GM18909 (cell line): ENCODE measurements around the gene MYL2.
A peak's percentile ranks its signal among the peaks of the same experiment; 100 is the strongest.

Experiments used
- ATAC-seq: cut with Tn5 transposase; IDR thresholded peaks from one replicate; pipeline ENCODE4 v1.9.1; 2021; ENCODE audit warnings: mild to moderate bottlenecking; ENCODE audit not compliant: unreplicated experiment, poor library complexity

Gene MYL2

GRCh38 chr12:110930348-110931314 is 10.3 kb upstream of the MYL2 start:
- ATAC-seq, result no peak

GRCh38 chr12:110929818-110930217 is 9.4 kb upstream of the MYL2 start:
- no peak for ATAC-seq

GRCh38 chr12:110928700-110929099 is 8.3 kb upstream of the MYL2 start:
- no peak for ATAC-seq

- no peak for ATAC-seq
These were observed 7.2 kb upstream of the MYL2 start for GRCh38 chr12:110927546-110927945.

- no peak for ATAC-seq
These were observed 3.4 kb upstream of the MYL2 start for GRCh38 chr12:110923692-110924334.

GRCh38 chr12:110923192-110923591 is 2.8 kb upstream of the MYL2 start:
- ATAC-seq, result no peak

GRCh38 chr12:110922652-110923051 is 2.3 kb upstream of the MYL2 start:
- no peak for ATAC-seq

- no peak for ATAC-seq
These were observed 883 bp upstream of the MYL2 start for GRCh38 chr12:110921262-110921661.

GRCh38 chr12:110919720-110920119 is 659 bp downstream of the MYL2 start:
- ATAC-seq, result no peak

GRCh38 chr12:110917961-110918360 is 2.4 kb downstream of the MYL2 start:
- no peak for ATAC-seq

GRCh38 chr12:110917467-110917866 is 2.9 kb downstream of the MYL2 start:
- ATAC-seq, result no peak

- no peak for ATAC-seq
These were observed 4.0 kb downstream of the MYL2 start for GRCh38 chr12:110916295-110916875.

- peak; percentile 98 for ATAC-seq
These were observed 7.0 kb downstream of the MYL2 start for GRCh38 chr12:110913119-110914056.

GRCh38 chr12:110912263-110912662 is 8.1 kb downstream of the MYL2 start:
- ATAC-seq, result no peak

- ATAC-seq, result no peak
These were observed 11.8 kb downstream of the MYL2 start for GRCh38 chr12:110908377-110909152.

- ATAC-seq, result no peak
These were observed 12.8 kb downstream of the MYL2 start for GRCh38 chr12:110907583-110907982.

- ATAC-seq, result no peak
These were observed 13.4 kb downstream of the MYL2 start for GRCh38 chr12:110906985-110907384.

GRCh38 chr12:110906516-110906915 is 13.9 kb downstream of the MYL2 start:
- no peak for ATAC-seq

GRCh38 chr12:110906083-110906482 is 14.3 kb downstream of the MYL2 start:
- no peak for ATAC-seq
